Activated CD4-positive, CD25-positive, alpha-beta regulatory T cell treated with anti-CD3 and anti-CD28 coated beads, Interleukin-2, amount 50 U/mL, for 72 hours (primary cell): Measurements from ENCODE around the gene ZNF79.

ENCODE experiments used
- DNase-seq: peaks from one replicate; pipeline ENCODE4 v3.0.0; 2021

Gene ZNF79

DNA sequence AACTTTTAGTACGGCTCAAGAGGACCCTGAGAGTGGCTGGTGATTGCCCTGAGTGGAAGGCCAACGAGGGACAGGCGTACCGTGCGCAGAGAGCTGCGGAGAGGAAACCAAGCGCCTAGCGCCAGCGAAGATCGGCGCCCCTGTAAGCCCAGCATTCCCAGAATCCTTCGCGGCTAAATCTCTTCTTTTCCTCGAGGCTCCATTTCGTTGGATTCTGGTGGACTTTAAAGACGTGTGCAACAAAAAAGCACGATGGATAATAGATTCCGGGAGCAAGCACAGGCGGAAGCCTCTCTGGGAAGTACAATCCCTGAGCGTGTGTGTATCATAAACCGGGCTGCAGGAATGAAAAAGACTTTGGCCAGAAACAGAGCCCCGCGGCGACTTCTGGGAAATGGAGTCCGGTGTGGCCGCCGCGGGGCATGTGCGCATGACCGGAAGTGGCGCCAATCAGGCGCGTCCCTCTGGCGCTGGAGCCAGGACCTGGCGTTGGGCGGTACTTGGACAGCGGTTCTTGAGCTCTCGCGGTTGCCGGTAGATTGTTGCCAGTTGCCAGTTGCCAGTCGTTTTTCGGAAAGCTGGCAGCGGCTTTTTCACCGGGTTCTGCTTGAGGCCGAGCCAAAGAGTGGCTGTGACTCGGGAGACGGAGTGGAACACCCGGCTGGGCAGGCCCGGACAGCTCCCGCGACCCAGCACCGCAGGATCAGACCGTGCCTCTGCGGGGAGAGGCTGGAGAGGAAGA lies at the start of gene ZNF79:
TSS of gene ZNF79 (plus strand) at position 449 of the 742 bp plus-strand sequence. CDS start 406 bp downstream, outside the sequence.
- peak; percentile 92 for DNase-seq

DNA sequence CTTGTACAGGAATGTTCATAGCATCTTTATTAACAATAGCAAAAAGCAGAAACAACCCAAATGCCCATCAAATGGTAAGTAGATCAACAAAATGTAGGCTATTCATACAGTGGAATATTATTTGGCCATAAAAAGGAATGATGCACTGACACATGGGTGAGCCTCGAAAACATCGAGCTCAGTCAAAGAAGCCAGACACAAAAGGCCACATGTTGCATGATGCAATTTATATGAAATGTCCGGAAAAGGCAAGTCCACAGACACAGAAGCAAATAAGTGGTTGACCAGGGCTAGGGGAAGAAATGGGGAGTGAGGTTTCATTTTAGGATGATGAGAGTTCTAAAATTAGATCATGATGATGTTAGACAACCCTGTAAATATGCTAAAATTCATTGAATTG lies 43.7 kb upstream of the ZNF79 start:
- DNase-seq = no peak

DNA sequence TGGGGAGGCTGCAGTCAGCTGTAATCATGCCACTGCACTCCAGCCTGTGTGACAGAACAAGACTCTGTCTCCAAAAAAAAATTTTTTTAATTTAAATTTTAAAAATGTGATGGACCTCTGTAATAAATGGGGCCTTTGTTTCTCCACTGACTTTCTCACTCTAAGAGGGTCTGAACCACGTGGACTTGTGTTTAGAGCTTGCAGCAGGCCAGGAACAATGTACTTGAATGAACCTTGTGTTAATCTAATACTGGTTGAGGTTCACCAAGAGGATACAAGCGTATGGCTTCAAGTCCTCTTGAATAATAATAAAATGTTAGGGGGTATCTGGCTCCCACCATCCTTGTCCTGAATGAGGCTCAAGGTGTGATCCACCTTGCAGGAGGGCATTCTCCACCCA lies 41.6 kb upstream of the ZNF79 start:
- no peak for DNase-seq

DNA sequence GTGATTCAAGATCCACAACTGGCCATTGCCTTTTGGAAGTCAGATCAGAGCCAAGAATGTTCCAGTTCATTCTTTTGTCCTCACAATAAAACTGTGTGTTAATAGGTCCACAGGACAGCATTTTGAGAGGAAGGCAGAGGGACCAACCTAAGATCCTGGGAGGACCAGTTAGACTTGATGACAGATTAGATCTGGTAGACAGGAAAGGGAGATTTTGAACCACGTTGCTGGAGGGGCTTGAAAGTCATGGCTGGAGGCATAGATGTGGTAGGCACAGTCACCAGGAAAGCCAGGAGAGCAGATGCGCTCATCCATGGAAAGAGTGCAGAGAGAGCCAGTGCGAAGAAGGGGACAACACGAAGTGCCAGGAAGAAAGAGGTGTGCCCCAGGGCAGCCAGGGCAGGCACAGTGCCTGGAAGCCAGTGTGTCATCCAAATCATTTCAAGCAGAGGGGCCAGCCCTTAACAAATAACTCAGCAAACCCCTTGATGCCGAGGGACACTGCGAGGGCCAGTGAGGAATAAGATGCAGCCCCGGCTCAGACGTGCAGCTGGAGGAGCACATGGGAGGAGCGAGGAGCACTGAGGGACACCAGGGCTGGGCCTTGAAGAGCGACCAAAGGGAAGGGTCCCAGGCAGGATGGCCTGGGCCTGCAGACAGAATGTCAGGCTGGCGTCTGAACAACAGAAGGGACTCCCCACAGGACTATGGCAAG lies 40.0 kb upstream of the ZNF79 start:
- DNase-seq = no peak

DNA sequence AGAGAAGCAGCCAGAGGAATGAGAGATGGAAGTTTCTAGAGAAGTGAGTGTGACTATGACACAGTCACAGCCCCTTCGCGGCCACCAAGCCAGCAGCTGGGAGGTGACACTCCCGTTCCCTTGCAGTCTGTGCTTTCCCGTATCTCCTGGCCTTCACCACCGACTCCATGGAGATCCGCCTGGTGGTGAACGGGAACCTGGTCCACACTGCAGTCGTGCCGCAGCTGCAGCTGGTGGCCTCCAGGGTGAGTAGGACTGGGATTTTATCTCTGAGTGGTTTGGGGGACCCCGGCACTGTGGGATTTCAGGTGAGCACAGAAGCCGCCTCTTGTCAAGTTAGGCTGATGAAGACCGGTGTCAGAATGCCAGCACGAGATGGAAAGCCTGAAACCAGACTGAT lies 39.3 kb upstream of the ZNF79 start:
- DNase-seq = no peak

DNA sequence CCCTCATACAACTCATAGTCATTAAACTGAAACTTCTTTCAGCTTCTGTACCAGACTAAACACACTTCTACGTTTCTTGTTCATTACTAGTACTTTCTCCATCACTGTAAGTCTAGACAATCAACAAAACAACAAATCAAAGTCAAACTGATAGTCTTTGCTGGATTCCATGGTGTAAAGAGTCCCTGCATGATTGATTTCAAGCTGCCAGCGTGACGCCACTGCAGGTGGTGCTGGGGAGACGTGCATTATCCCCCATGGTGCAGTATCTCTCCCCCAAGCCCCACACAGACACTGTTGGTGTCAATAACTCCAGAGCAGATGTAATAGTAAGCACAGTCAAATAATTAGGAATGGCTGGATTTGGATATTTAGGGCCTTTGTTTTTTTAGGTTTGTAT lies 37.9 kb upstream of the ZNF79 start:
- no peak for DNase-seq

DNA sequence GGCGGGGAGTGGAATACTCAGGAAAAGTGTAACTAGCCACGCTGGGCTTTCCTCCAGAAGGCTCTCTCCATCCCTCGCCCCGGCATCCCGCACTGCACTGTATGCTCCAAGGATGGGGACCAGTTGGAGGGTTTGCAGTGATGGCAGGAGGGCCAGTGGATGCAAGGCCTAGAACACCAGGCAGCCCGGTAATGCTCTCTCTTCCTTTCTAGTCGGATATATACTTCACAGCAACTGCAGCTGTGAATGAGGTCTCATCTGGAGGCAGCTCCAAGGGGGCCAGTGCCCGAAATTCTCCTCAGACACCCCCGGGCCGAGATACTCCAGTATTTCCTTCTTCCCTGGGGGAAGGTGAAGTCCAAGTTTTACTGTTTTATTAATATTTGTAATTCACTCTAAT lies 37.2 kb upstream of the ZNF79 start:
- no peak for DNase-seq

DNA sequence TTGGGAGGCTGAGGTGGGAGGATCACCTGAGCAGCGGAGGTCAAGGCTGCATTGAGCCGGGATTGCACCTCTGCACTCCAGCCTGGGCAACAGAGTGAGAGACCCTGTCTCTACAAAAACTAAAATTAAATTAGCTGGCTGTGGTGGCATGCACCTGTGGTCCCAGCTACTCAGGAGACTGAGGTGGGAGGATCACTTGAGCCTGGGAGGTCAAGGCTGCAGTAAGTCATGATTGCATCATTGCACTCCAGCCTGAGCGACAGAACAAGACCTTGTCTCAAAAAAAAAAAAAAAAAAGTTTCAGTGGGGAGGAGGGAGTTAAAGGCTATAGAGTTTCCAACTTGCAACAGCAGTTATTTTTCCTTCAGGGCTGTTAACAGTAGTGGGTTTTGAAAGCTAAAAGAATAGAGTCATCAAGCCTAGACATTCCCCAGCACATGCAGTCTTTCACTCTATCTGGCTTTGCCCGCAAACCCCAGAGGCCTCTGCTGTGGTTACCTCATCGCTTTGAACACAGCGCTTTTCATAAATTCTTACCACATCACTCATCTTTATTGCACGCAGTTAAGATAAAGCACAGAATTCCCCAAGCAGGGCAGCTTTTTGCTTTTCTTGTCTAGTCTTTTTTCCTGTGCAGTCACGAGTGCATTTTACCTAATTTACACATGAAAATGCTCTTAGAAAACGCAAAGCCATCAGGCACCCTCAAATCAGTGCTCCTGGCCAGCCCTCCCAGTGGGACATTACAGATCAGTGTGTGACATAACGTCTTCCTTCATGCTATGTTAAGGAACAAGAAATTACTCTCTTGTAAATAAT lies 35.9 kb upstream of the ZNF79 start:
- DNase-seq = peak; percentile 59

DNA sequence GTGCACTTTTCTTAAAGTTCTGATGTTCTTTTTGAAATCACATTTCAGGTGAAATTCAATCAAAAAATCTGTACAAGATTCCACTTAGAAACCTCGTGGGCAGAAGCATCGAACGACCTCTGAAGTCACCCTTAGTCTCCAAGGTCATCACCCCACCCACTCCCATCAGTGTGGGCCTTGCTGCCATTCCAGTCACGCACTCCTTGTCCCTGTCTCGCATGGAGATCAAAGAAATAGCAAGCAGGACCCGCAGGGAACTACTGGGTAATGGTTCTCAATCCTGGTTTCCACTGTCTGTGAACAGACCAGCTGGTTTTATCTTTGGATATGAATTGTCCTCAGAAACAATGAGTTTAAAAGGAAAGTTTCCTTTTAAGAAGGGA lies 35.3 kb upstream of the ZNF79 start:
- no peak for DNase-seq

DNA sequence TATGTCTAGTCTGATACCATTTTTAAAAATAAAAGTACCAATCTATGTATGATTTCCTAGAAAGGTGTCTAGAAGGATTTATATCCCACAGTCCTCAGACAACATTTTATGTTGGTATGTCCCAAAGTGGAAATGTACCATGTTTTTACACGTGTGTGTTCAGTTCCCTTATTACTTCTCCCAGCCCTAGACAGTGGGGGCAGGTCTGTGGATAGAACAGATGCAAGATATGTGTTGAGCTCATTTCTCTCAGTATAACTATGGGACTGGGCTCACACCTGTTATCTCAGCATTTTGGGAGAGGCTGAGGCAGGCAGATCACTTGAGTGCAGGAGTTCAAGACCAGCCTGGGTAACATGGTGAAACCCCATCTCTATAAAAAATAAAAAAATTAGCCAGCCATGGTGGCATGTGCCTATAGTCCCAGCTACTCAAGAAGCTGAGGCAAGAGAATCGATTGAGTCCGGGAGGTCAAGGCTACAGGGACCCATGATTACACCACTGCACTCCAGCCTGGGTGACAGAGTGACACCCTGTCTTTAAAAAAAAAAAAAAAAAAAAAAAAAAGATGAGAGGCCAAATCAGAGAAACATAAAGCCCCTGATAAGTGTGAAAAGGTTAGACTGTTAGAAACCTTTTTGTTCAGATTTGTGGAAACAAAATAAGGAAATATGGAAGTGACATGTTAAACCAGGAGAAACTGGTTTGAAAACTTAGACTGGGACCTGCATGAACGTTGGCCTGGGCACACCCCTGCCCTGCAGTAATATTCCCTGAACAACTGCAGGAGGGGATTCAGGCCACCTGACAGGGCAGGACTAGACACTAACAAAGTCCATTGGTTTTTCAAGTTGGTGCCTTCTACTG lies 34.6 kb upstream of the ZNF79 start:
- no peak for DNase-seq

DNA sequence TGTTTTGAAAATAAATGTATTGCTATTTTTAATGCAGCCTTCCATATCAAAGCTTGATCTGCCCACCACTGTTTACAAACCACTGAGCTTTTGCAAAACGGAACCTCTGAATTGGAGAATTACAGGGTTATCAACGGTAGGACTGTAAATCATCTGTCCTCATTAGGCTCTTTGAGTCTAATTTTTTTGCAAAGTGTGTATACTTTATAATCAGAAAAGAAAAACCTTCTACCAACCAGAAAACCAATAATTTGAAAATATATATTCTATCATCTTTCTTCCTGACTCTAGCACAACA lies 34.0 kb upstream of the ZNF79 start:
- DNase-seq = no peak

DNA sequence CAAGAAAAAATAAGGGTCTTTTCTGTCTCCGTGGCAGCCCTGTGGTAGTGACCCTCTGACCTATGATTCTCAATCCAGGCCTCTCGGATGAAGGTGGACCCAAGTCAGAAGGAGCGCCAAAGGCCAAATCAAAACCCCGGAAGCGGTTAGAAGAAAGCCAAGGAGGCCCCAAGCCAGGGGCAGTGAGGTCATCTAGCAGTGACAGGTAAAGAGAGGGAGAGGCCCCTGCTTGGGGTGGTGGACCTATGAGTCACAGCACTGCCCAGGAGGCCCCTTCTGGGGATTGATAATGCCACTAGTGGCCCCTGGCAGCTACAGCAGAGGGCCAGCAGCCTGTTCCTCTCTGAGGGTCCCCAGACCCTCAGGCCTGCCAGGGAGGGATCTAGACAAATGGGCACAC lies 33.6 kb upstream of the ZNF79 start:
- no peak for DNase-seq

DNA sequence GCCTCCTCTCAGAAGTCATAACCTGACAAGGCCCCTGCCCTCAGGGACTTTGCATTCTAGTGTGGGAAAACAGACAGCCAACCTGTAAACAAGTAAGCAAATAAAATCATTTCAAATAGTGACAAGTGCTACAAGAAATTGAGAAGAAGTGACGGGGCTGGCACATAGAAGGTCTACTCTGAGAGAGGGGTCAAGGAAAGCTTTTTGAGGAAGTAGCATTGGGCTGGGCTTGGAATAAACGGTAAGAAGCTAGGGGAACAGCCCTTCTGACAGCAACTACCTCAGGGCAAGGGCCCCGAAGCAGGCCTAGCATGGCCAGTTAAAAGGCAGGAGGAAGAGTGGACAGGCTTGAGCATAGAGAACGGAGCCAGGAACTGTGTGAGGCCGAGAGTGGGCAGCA lies 32.0 kb upstream of the ZNF79 start:
- DNase-seq = no peak

DNA sequence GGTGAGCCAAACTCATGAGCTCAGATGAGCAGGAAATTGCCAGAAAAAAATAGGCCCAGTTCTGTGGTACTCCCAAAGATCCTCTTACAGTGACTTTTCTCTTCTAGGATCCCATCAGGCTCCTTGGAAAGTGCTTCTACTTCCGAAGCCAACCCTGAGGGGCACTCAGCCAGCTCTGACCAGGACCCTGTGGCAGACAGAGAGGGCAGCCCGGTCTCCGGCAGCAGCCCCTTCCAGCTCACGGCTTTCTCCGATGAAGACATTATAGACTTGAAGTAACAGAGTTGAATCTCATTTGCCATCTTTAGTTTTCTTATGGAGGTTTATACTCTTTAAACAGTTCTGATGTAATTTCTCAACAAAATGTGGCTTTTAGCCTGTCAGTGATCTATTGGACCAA lies 31.2 kb upstream of the ZNF79 start:
- DNase-seq = no peak

DNA sequence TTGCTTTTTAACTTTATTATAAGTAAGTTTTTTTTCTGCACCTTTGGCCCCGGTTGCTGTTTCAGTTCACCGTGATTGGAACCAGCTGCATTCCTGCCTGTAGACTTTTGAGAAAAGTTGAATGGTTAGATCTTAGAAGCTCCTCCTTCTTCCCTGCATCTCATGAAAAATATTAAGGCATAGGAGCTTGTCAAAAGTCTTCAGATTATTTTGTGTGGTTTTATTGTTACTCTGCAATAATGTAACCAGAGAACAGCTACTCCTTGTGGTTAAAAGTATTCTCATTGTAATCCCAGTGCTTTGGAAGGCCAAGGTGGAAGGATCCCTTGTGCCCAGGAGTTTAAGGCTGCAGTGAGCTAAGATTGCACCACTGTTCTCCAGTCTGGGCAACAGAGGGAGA lies 30.5 kb upstream of the ZNF79 start:
- DNase-seq = no peak

DNA sequence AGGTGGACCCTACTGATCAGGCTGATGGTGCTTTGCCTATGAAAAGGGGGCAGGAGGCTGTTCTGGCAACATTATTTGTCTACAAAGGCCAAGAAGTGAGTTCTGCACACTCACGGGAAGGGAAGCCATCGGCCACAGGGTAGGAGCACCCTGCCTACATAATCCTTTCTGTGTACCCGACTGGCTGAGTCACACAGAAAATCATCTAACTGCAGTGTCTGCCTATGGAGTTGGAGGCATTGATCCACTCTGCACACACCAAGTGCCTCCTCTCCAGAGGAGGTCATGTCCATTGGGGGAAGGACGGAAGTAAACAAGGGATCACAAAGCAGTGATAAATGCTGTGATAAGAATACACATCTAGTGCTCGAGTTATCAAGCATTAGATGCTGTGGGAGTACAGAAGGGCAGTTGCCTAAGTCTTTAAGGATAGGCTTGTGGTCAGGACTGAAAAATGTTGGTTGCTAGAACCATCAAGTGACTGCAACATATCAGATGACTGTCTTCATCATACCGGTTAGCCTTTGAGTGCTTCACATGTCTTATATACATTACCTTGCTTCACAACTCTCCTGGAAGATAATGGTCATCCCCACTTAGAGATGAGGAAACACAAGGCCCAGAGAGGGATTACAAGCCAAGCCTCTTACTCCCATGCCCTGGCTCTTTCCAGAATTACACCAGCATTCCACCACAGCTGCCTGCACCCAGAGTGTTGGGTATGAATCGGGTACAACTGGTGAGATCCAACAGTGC lies 28.5 kb upstream of the ZNF79 start:
- DNase-seq = no peak

DNA sequence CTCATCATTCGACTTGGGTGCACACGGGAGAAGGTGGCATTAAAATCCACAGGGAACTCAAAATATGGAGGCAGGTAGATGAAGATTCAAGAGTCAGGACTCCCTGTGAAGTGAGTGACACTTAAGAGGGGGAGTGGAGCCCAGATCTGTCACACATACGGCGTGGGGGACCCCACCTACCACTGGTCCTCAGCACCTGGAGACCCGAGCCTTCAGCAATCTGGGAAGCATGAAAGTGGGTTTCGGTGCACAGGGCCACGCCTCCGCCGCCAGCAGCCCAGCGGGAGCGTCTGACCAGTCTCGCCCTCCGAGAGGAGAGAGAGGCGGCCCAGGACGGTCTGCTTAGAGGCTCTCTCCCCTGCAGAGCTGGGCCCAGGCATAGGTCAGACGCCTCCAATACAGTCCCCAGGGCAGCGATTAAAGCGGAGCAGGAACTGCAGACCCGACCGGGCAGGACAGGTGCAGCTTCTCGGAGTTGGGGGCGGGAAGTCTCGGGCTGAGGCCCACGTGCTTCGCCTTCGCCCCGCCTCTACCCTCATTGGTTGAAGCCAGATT lies 27.9 kb upstream of the ZNF79 start:
- DNase-seq = no peak

DNA sequence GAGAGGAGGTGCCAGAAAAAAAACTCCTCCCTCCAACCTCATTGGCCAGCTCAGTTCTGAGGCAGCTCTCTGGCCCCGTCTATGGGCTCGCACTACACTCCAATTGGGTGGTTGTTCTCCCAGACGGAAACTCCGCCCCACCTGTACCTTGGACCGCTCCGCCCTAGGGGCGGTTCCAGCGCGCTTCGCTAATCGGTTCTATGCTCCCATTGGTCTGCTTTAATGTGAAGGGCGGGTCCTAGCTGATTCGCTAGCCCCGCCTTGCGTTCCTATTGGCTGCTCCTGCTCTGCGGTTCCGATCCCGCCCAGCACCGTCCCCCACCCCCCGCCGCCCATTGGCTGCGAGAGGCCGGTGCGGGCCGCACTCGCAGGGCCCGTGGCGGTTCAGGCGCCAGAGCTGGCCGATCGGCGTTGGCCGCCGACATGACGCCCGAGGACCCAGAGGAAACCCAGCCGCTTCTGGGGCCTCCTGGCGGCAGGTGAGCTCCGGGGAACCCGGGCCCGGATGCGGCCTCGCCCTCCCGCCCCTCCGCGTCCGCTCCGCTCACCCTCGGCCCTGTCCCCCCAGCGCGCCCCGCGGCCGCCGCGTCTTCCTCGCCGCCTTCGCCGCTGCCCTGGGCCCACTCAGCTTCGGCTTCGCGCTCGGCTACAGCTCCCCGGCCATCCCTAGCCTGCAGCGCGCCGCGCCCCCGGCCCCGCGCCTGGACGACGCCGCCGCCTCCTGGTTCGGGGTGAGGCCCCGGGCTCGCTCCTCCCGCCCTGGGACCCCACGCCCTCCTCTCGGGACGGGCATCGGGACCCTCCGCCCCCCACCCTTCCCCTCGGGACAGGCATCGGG lies 27.2 kb upstream of the ZNF79 start, which contains the start of gene SLC2A8:
TSS of gene SLC2A8 (plus strand) at position 362 of the 838 bp plus-strand sequence. CDS start at position 424, 62 bp downstream.
- DNase-seq = peak; percentile 90

DNA sequence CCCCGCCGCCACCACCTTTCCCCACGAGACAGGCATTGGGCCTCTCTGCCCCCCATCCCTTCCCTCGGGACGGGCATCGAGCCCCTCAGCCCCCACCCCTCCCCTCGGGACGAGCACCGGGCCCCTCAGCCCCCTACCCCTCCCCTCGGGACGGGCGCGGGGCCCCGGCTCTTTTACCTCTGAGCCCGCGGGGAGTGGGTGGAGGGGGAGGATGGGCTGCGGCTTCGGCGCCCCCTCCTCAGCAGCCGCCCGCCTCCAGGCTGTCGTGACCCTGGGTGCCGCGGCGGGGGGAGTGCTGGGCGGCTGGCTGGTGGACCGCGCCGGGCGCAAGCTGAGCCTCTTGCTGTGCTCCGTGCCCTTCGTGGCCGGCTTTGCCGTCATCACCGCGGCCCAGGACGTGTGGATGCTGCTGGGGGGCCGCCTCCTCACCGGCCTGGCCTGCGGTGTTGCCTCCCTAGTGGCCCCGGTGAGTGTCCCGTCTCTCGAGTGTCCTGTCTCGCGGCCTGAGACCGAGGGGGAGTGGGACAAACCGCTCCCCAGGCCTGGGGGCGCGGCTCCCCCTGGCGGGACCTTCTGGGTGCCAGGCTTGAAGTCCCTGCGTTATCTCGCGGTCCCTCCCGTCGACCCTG lies 26.4 kb upstream of the ZNF79 start:
- no peak for DNase-seq

DNA sequence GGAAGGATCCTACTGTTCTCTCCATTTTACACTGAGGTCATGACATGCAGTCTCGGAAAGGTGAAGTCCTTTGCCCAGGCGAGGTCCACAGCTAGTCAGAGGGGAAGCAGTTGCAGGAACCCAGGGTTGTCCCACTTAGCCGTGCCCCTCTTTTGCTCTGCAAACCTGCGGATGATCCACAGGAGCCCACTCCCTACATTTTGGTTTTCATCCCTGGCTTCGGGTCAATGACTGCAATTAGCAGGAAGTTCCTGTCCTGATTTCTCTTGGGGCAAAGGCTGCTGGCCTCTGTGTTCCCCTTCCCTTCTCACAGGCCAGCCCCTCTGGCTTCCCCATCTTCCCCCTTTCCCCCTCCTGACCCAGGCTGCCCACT lies 25.9 kb upstream of the ZNF79 start:
- no peak for DNase-seq
